Right hindlimb (tissue), 1 donor: ENCODE data around the gene TMEM250.

Experiments
- DNase-seq: peaks from one replicate; pipeline ENCODE4 v3.0.0-alpha.2; 2018

TMEM250 gene

DNA sequence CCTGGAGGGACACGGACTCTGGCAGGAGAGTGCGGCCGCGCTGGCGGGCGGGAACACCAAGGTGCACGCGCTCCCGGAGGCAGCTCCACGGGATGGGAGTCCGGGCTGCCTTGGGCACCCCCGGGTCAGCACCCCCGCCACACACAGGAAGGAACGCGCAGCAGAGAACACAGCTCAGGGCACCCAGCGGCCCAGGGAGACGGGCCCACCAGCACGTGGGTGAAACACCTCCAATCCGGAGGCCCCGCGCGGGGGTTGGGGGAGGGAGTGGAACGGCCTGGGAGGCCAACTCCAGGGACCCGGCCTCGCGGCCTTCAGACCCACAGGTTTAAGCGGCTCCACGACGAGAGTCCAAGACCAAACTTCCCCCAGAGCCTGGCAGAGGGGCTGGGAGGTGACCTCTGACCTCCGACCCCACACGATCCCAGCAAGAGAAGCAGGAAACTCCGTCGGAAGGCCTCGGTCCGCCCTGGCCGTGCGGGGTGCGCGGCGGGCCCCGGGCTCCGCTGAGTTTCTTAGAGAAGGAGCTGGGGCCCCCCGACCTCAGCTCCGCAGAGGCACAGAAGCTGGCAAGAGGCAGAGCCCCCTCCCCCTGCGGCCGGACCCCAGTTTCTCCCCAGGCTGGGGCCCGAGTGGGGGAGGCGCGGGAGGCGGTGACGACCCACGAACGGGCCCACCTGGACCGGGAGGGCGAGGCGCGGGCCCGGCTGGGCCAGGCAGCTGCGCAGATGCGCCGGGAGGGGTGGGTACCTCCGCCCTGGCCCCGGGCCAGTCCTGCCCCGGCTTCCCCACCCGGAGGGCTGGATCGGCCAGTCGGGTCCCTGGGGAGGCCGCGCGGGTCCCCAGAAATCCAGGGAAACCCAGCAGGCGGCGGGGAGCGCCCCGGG is 24.4 kb downstream of the TMEM250 start:
- no peak for DNase-seq

DNA sequence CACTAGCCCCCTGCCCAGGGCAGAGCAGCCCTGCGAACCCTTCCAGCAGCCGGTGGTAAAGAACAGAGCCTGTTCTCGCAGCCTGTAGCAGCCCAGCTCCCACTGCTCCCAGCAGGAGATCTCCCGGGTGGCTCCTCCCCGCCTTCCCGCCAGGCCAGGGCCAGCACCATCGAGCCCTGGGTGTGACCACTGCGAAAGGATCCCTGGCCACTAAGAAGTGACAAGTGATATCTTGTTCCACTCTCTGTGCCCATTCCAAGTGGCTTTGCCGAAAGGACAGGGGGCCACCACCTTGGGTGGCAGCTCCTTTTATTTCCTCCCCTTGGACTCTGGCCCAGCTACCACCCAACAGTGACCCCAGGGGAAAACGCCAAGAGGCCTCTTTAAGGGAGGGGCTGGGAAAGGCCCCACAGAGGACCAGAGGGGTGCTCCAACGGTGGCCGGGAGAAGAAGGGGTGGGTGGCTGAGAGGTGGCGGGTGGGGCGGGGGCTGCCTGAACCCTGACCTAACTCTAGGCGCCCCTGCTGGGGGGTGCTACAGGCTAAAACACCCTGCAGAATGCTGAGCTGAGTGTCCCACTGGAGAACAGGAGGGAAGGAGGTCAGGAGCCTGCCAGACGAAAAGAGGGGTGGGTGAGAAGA is 25.2 kb downstream of the TMEM250 start:
- DNase-seq: no peak

DNA sequence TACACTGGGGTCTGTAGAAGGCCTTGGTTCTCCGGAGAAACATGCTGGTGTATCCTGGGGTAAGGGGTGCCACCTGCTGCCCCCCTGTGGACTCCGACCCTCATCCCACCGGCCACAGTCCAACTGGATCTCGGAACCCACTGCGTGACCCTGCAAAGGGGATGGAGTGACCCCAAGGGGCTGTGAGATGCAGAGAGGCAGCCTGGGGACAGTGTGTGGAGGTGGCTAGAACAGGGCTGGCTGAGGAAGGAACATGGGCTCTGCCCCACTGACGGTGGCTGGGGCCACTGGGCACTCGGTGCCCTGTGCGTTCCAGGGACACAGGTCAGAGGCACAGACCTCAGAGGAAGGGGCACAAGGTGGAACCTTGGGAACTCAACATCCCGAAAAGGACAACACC is 25.9 kb downstream of the TMEM250 start:
- DNase-seq: no peak

GRCh38 chr9:136092353-136092650 is 26.4 kb downstream of the TMEM250 start:
- no peak for DNase-seq

- DNase-seq: no peak
Measured at GRCh38 chr9:136091582-136092352, 26.9 kb downstream of the TMEM250 start.

GRCh38 chr9:136090768-136091581 is 27.7 kb downstream of the TMEM250 start:
- peak; percentile 21 for DNase-seq

DNA sequence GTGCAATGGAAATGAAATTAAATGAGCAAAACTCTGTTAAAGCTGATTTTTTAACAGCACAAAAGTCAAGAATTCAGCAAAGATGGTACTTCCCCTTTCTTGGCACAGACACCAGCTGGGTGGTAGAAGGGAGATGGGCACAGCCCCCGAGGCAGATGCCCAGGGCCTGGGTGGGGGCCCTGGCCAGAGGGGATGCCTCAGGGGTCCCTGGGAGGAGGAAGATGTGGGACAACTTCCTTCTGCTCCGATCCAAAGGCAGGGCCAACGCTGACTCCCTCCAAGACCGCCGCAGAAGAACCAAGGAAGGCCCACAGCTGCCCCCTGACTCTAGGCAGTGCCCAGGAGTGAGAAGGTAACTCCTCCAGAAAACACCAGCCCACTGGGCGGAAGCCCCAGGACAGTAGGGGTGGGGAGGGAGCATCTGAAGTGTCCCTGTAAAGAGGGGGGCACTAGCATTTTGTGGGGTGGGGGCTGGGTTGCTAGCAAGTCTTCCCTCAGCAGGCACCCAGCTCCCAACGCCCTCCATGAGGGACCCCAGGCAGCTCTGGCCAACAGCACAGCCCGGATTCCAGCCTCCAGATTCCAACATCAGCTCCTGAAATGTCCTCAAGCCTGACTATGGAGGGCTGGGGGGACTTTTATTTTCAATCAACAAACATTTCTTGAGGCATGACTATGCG is 28.5 kb downstream of the TMEM250 start:
- DNase-seq: peak; percentile 9

GRCh38 chr9:136089697-136090045 is 29.0 kb downstream of the TMEM250 start:
- no peak for DNase-seq

GRCh38 chr9:136088939-136089696 is 29.6 kb downstream of the TMEM250 start:
- DNase-seq: peak; percentile 23

- no peak for DNase-seq
Measured at GRCh38 chr9:136088481-136088938, 30.2 kb downstream of the TMEM250 start.

DNA sequence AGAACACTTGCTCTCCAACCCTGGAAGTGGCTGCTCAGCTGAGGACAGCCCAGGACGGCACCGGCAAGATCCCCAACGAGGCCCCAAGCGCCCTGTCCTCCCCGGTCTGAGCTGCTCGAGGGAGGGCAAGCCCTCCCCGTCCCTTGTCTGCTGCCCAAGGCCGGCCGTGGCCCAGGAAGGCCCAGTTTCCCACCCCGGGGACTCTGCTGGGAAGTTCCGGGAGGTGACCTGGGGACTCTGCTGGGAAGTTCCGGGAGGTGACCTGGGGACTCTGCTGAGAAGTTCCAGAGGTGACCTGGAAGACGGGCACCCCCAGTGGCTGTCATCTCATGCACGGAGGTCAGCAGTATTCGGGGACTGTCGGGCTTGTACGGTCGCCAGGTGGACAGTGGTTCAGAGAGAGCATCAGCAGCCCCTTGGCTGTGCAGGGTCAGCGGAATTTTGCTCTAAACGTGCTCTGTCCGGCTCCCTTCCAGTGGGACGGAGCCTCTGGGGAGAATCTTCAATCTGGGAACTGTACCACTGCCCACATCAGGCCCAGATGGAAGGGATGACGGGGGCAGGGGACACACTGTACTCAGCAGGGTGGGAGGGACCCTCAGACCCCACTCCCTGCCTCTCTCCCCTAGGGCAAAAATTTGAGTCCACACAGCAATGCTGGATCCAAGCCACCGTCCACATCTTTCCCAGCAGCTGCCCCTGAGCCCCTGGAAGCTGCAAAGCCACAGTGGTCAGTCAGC is 30.8 kb downstream of the TMEM250 start:
- no peak for DNase-seq

DNA sequence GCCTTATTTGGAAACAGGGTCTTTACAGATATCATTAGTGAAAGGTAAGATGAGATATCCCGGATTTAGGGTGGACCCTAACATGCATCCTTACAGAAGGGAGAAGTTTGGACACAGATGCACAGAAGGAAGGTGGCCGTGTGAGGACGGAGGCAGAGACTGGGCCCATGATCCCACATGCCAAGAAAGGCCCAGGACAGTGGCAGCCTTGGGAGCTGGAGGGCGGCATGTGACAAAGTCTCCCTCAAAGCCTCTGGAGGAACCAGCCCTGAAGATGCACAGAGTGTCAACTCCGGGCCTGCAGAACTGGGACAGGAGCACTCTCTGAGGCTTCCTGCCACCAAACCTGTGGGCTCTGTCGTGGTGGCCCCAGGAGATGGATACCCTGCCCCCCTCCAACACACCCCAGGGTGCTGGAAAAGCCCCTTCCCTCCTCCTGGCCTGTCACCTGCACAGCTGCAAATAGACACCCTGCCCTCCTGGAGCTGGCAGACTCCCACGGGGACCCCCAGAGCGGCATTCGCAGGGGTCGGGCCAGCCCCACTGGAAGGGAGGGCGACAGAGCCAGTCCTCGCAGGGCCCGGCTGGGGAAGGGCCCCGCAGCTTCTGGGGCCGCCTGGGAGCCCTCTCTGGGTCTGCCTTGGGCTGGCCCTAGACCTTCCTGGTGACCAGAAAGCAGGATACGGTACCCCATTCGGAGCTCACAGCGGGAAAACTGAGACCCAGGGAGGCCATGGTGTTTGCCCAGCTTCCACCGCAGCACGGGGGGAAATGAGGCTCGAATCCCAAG is 31.5 kb downstream of the TMEM250 start:
- DNase-seq: no peak

DNA sequence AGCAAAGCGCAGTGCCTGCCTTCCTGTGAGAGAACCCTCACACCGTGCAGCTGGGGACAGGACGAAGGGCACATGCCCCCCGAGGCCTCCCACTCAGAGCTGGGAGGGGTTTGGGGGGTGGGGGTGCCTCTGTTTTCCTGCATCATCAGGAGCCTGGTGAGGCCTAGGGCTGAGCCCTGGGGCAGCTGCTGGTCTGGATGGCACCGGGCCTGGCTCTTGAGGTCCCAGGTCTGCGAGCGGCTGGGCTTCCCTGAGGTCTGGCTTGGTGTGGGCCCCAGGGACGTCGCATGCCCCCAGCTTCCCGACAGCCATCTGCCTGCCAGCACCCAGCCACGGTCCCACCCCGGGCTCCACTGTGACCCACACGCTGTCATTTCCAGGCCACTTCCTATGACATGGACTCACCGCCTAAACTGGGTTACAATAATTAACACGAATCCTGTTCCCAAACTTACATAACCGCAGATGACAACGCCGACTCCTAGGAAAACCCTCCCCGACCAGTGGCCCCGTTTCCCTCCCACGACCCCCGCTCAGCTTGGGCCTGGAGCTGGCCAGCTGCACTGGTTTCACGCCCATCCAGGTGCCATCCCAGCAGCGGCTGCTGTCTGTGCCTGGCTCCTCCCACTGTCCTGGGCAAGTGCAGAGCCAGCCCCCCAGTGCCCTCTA is 32.3 kb downstream of the TMEM250 start:
- no peak for DNase-seq

DNA sequence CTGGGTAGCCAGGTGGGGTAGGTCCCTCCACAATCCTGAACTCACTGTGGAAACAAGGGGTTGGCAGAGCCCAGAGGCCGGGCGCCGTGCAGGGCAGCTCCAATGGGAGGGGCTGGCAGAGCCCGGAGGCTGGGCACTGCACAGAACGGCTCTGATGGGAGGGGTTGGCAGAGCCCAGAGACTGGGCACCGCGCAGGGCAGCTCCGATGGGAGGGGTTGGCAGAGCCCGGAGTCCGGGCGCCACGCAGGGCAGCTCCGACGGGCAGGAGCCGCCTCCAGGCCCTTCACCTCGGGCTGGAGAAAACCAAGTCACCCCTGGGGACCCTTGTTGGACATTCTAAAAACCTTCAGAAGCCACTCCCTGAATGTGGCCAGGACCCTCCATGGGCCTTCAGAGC is 32.9 kb downstream of the TMEM250 start:
- DNase-seq: no peak

DNA sequence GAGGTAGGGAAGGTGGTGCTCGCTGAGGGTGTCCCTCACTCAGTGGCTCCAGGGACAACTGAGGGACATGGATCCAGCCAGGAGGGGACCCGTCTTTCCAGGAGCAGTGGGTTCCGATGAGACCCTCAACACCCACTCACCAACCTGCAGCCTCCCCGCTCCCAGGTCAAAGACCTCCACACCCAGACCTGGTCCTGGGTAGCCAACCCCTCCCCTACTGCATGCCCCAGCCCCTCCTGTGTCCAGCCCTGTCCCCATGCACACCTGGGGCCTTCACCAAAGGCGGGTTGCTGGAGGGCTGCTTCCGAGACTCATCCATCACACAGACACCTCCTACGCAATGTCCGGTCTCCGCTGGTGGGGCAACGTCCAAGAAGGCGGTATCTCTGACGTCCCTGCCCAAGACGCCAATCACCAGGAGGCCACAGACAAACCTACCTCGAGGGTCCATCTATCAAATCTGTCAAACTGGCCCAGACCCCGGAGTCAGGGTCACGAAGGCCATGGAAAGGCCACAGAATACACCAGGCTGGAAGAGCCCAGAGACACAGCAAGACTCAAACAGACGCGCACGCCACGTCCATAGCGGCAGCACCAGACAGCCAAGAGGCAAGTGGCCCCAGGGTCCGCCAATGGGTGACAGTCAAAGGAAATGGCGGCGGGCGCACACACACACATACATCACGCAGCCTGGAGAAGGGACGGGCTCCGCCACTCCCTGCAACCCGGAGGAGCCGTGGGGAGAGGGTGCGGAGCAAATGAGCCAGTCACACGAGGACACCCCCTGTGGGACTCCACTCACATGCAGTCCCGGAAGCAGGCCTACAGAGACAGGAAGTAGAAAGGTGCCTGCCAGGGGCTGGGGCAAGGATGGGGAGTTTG is 34.4 kb downstream of the TMEM250 start:
- no peak for DNase-seq

GRCh38 chr9:136083558-136084062 is 35.1 kb downstream of the TMEM250 start:
- DNase-seq: no peak

DNA sequence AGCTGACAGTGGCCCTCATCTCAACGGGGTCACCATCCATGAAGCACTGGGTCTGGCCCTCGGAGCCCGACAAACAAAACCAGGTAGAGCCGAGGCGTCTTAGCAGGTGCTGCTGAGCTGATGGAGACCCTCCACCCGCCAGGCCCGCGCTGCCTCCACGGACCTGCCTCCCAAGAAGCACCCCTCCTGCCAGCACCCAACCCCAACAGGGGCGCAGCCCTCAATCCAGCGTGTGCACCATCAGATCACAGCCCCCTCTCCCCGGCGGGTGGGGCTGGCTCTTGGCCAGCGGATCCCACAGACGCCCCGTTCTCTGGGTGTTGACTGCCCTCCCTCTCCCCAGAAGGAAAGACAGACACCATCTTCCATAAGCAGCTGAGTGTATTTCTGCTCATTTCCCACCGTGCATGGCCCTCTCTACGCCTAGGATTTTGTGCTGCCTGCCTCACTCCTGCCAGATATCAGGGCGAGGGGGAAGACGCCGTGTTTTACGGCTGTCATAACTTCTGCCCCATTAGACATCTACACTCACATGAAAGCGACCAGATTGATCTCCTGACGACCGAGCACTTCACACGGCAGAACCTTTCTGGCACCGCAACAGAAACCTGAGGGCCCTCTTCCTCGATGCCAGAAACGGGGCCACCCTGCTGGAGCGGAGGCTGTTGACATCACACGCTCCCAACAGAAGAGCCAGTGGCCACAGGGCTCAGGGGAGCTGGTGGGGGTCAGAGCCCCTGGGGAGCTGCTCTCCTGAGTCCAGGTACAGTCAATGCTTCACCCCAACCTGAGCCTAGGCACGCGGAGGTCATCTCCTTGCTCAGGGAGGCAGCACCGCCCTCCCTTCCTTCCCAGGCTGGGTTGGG is 35.9 kb downstream of the TMEM250 start:
- DNase-seq: no peak
